ENCODE results near the gene CACNA1A.
"Not testable (repeated sequence)": the region's sequence is repeated elsewhere in the genome, so short reads cannot be mapped to it uniquely, and the experiment has no call there.

The CACNA1A gene

GRCh38 chr19:13363954-13364353, 142.3 kb downstream of the CACNA1A start:
- no peak for DNase-seq (ENCODE audit: low read depth)

DNA sequence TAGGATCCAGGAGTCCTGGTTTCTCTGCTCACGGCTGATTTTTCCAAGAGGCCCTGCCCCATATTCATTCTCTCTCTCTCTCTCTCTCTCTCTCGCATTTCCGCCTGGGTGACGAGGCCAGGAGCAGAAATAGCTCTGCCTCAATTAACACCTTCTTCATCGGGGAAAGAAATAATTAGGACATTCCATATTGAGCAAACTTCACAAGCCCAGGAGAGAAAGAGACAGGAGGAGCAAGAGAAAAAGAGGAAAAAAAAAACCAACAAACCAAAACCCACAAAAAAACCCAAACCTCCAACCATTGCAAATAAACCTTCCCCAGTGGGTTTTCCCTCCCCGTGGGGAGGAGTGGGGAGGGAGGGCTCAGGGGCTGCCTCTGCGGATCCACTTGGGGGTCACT, 143.0 kb downstream of the CACNA1A start:
- no peak for DNase-seq (ENCODE audit: low read depth)

- DNase-seq (ENCODE audit: low read depth) = no peak
Observed at GRCh38 chr19:13362668-13363067, 143.6 kb downstream of the CACNA1A start.

- DNase-seq (ENCODE audit: low read depth) = not testable (repeated sequence)
Observed at GRCh38 chr19:13361726-13362125, 144.6 kb downstream of the CACNA1A start.

- DNase-seq (ENCODE audit: low read depth) = no peak
Observed at GRCh38 chr19:13356686-13357280, 149.5 kb downstream of the CACNA1A start.

- no peak for DNase-seq (ENCODE audit: low read depth)
Observed at GRCh38 chr19:13356185-13356584, 150.1 kb downstream of the CACNA1A start.

GRCh38 chr19:13355356-13355755, 150.9 kb downstream of the CACNA1A start:
- no peak for DNase-seq (ENCODE audit: low read depth)

- DNase-seq (ENCODE audit: low read depth) = no peak
Observed at GRCh38 chr19:13353625-13354024, 152.7 kb downstream of the CACNA1A start.

DNA sequence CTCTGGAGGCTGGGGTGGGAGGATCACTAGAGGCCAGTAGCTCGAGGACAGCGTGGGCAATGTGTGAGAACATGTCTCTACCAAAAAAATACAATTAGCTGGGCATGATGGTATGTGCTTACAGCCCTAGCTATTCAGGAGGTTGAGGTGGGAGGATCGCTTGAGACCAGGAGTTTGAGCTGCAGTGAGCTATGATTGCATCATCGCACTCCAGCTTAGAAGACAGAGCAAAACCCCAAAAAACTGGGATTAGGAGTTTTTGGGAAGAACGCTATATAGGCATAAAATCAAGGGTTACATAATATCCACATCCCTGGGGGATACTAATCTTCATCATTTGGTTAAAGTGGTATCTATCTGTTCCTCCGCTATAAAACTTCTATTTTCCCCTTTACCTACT, 155.5 kb downstream of the CACNA1A start:
- no peak for DNase-seq (ENCODE audit: low read depth)

DNA sequence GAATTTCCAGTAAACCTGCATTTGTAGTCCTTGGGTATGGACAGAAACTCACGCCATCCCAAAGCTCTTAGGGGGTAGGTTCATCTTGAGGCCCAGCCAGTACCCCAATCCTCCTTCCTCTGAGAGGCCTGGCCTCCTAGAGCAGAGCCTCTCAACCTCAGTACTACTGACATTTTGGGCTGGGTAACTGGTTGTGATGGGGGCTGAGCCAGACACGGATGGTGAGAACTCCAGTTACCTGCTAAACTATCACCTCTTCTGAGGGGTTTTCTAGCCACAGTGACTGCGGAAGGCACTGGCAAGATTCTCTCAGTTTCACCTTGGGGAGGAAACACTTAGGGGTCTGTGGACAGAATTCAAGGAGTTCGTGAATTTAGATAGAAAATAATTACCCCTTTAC, 156.2 kb downstream of the CACNA1A start:
- DNase-seq (ENCODE audit: low read depth) = no peak

- no peak for DNase-seq (ENCODE audit: low read depth)
Observed at GRCh38 chr19:13347367-13347766, 158.9 kb downstream of the CACNA1A start.

DNA sequence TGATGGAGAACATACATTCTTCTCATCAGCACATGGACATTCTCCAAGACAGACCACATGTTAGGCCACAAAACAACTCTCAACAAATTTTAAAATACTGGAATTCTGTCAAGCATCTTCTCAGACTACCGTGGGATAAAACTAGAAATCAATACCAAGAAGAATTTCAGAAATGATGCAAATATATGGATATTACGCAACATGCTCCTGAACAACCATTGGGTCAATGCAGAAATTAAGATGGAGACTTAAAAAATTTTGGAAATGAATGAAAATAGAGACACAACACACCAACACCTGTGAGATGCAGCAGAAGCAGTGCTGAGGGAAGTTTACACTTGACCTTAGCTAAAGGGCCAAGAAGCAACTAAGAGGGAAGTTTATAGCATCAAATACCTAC, 162.8 kb downstream of the CACNA1A start:
- DNase-seq (ENCODE audit: low read depth) = no peak

- no peak for DNase-seq (ENCODE audit: low read depth)
Observed at GRCh38 chr19:13342672-13343071, 163.6 kb downstream of the CACNA1A start.

GRCh38 chr19:13339869-13340268, 166.4 kb downstream of the CACNA1A start:
- DNase-seq (ENCODE audit: low read depth) = no peak

DNA sequence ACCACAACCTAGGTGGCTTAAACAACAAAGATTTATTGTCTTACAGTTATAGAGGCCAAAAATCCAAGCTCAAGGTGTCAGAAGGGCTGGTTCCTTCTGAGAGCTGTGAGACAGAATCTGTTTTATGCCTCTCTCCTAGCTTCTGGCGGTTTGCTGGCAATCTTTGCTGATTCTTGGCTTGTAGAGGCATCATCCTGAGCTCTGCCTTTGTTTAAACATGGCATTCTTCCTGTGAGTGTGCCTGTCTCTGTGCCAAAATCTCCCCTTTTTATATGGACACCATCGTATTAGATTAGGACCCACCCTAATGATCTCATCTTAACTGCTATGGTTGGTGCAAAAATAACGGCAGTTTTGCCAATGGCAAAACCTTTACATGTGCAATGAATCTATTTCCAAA, 169.1 kb downstream of the CACNA1A start:
- DNase-seq (ENCODE audit: low read depth) = no peak

GRCh38 chr19:13334801-13335481, 171.3 kb downstream of the CACNA1A start:
- DNase-seq (ENCODE audit: low read depth) = no peak

GRCh38 chr19:13330285-13330684, 176.0 kb downstream of the CACNA1A start:
- no peak for DNase-seq (ENCODE audit: low read depth)

DNA sequence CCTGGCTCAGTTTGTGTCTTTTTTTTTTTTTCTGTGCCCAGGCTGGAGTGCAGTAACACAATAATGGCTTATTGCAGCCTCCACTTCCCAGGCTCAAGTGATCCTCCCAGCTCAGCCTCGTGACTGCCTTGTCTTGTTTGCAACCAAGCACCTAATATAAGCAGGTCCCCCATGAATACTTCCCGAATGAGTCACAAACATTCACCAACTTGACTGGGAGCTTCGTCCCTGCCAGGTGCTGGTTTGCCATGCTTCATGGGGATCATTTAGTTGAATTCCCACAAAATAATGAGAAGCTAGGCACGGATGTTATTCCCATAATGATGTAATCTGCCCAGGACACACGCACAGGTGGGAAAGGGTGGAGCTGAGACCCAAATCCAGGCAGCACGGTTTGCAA, 176.5 kb downstream of the CACNA1A start:
- no peak for DNase-seq (ENCODE audit: low read depth)

DNA sequence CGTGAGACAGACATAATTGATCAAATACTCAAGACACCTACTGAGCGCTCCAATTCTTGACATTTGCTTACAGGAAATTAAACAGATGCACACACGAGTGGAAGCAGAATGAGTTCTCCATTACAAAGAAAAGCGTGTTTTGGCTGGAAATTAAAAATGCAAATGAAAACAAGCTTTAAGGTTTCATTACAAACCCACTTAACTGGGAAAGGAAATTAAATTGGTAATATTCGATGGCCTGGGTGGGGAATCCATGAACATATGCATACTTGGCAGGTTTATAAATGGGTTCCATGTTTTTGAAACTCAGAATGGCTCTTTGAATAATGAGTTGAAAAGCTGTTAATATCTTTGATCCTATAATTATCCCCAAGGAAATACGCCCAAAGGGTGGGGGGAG, 178.0 kb downstream of the CACNA1A start:
- no peak for DNase-seq (ENCODE audit: low read depth)

DNA sequence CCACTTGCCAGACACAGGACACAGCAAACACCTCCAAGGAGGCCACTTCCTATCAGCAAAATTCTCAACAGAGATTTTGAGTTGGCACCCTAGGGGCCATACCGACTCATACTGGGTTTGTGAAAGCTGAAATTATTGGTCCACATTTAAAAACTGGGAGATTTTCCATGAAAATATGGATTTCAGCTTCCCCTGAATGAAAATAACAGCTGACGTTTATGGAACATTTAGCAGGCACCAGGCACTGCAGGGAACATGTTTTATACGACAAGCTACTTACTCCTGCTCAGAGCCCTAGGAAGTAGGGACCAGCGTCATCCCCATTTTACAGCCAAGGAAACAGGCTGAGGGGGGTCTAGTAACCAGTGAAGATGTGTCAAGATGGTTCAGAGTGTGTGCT, 186.8 kb downstream of the CACNA1A start:
- no peak for DNase-seq (ENCODE audit: low read depth)

GRCh38 chr19:13318190-13318589, 188.1 kb downstream of the CACNA1A start:
- DNase-seq (ENCODE audit: low read depth) = no peak

- no peak for DNase-seq (ENCODE audit: low read depth)
Observed at GRCh38 chr19:13315495-13315894, 190.8 kb downstream of the CACNA1A start.

GRCh38 chr19:13314761-13315160, 191.5 kb downstream of the CACNA1A start:
- no peak for DNase-seq (ENCODE audit: low read depth)

- DNase-seq (ENCODE audit: low read depth) = no peak
Observed at GRCh38 chr19:13313875-13314274, 192.4 kb downstream of the CACNA1A start.
